Stimulated activated naive CD8-positive, alpha-beta T cell treated with anti-CD3 and anti-CD28 coated beads, Interleukin-15, Interleukin-2, amounts not matched to agents 100 ng/mL and 50 ng/mL, for 24 hours (primary cell): ENCODE results near the gene ARL3.

ENCODE experiments used
- H3K27ac Mint-ChIP-seq: one replicate; pipeline ENCODE4 v1.8.0; 2021; ENCODE audit warnings: mild to moderate bottlenecking, mixed read lengths
- H3K27me3 Mint-ChIP-seq: one replicate; pipeline ENCODE4 v1.8.0; 2021; ENCODE audit warnings: mixed read lengths
- H3K36me3 Mint-ChIP-seq: one replicate; pipeline ENCODE4 v1.8.0; 2021; ENCODE audit warnings: low read depth, mixed read lengths
- H3K4me1 Mint-ChIP-seq: one replicate; pipeline ENCODE4 v1.8.0; 2021; ENCODE audit warnings: low read depth, mixed read lengths
- H3K4me3 Mint-ChIP-seq: one replicate; pipeline ENCODE4 v1.8.0; 2021; ENCODE audit warnings: mild to moderate bottlenecking, mixed read lengths
- H3K9me3 Mint-ChIP-seq: one replicate; pipeline ENCODE4 v1.8.0; 2021; ENCODE audit warnings: mixed read lengths

ARL3 gene

GRCh38 chr10:102624094-102624493 is 90.1 kb downstream of the ARL3 start:
- Mint-ChIP-seq H3K4me3 (no peak overlapping the region), H3K27ac (no peak overlapping the region), H3K4me1 (no peaks in the 10 kb centered on the region), H3K27me3 (no peaks in the 10 kb centered on the region), H3K9me3 (no peaks in the 10 kb centered on the region), H3K36me3 (no peaks in the 10 kb centered on the region)
